Activated naive CD4-positive, alpha-beta T cell treated with anti-CD3 and anti-CD28 coated beads, Interleukin-2, amount 10 ng/mL, durations not matched to agents 7 days and 5 days (primary cell): ENCODE results near the gene IFT80.
A peak's percentile ranks its signal among the peaks of the same experiment; 100 is the strongest.
"Not testable (repeated sequence)": the region's sequence is repeated elsewhere in the genome, so short reads cannot be mapped to it uniquely, and the experiment has no call there.

ENCODE experiments used
- CTCF ChIA-PET: fragments of 350-600 bp; sonication (Branson Sonifier 250); formaldehyde crosslinking; loops from one replicate; lab custom pipeline; 2021; ENCODE audit warnings: antibody characterized with exemption; lab: Charles Lee
- DNase-seq: peaks from one replicate; pipeline ENCODE4 v3.0.0-alpha.2; 2020
- H3K27ac Mint-ChIP-seq: one replicate; pipeline ENCODE4 v1.8.0; 2021; ENCODE audit warnings: mild to moderate bottlenecking, moderate library complexity, mixed read lengths
- H3K27me3 Mint-ChIP-seq: one replicate; pipeline ENCODE4 v1.8.0; 2021; ENCODE audit warnings: mild to moderate bottlenecking, mixed read lengths
- H3K36me3 Mint-ChIP-seq: one replicate; pipeline ENCODE4 v1.8.0; 2021; ENCODE audit warnings: mixed read lengths
- H3K4me1 Mint-ChIP-seq: one replicate; pipeline ENCODE4 v1.8.0; 2021; ENCODE audit warnings: mixed read lengths
- H3K4me3 Mint-ChIP-seq: one replicate; pipeline ENCODE4 v1.8.0; 2021; ENCODE audit warnings: mild to moderate bottlenecking, moderate library complexity, mixed read lengths
- H3K9me3 Mint-ChIP-seq: one replicate; pipeline ENCODE4 v1.8.0; 2021; ENCODE audit warnings: mixed read lengths

IFT80 gene

GRCh38 chr3:160247766-160248165, 151.3 kb downstream of the IFT80 start:
- Mint-ChIP-seq H3K27ac (no peak overlapping the region), H3K36me3 (no peaks in the 10 kb centered on the region), H3K27me3 (peaks cover 12% of the 10 kb centered on the region), H3K4me1 (no peaks in the 10 kb centered on the region), H3K4me3 (no peak overlapping the region), H3K9me3 (no peaks in the 10 kb centered on the region)
- DNase-seq, result no peak
- CTCF ChIA-PET, result no interaction called here

- no peak overlapping the region for H3K27ac Mint-ChIP-seq
- no peak for DNase-seq
- H3K36me3 Mint-ChIP-seq, result no peaks in the 10 kb centered on the region
- CTCF ChIA-PET, result no interaction called here
- H3K4me1 Mint-ChIP-seq, result no peaks in the 10 kb centered on the region
- H3K9me3 Mint-ChIP-seq, result no peaks in the 10 kb centered on the region
- H3K4me3 Mint-ChIP-seq, result no peak overlapping the region
- H3K27me3 Mint-ChIP-seq, result peaks cover 21% of the 10 kb centered on the region
Observed at GRCh38 chr3:160245261-160245800, 153.7 kb downstream of the IFT80 start.

- H3K27ac Mint-ChIP-seq, H3K4me1 Mint-ChIP-seq, CTCF ChIA-PET, DNase-seq, H3K4me3 Mint-ChIP-seq, H3K36me3 Mint-ChIP-seq, H3K9me3 Mint-ChIP-seq: not testable (repeated sequence)
- H3K27me3 Mint-ChIP-seq, result peaks cover 37% of the 10 kb centered on the region
Observed at GRCh38 chr3:160240719-160241118, 158.3 kb downstream of the IFT80 start.

- Mint-ChIP-seq H3K27me3 (peaks cover 40% of the 10 kb centered on the region), H3K36me3 (no peaks in the 10 kb centered on the region), H3K4me1 (no peaks in the 10 kb centered on the region), H3K9me3 (no peaks in the 10 kb centered on the region), H3K4me3 (no peak overlapping the region), H3K27ac (no peak overlapping the region)
- CTCF ChIA-PET, result no interaction called here
- DNase-seq, result no peak
Observed at GRCh38 chr3:160232014-160232413, 167.0 kb downstream of the IFT80 start.

GRCh38 chr3:160227419-160227818, 171.6 kb downstream of the IFT80 start:
- Mint-ChIP-seq H3K36me3 (no peaks in the 10 kb centered on the region), H3K4me1 (peaks cover 18% of the 10 kb centered on the region), H3K27ac (no peak overlapping the region), H3K4me3 (no peak overlapping the region), H3K27me3 (peaks cover 66% of the 10 kb centered on the region), H3K9me3 (no peaks in the 10 kb centered on the region)
- DNase-seq, result no peak
- CTCF ChIA-PET, result no interaction called here

- Mint-ChIP-seq H3K4me3 (peak overlapping the region; percentile 75), H3K36me3 (no peaks in the 10 kb centered on the region), H3K9me3 (no peaks in the 10 kb centered on the region), H3K4me1 (peaks cover 18% of the 10 kb centered on the region), H3K27me3 (peaks cover 68% of the 10 kb centered on the region), H3K27ac (no peak overlapping the region)
- CTCF ChIA-PET, result interaction anchor here (1.3 to 2.1 kb wide), 2 partner anchors 11 to 236 kb away, joined by 4 to 5 read pairs; no protein-coding TSS in a partner anchor
- peak; percentile 23 for DNase-seq
Observed at GRCh38 chr3:160226026-160226907, 172.8 kb downstream of the IFT80 start.

GRCh38 chr3:160225176-160226025, 173.6 kb downstream of the IFT80 start, which contains the start of gene C3orf80:
Gene C3orf80 (plus strand): TSS chr3:160225422. CDS start chr3:160225636, 214 bp downstream.
- DNase-seq, result peak; percentile 65
- CTCF ChIA-PET, result interaction anchor here (0.7 to 2.1 kb wide), 3 partner anchors 8 to 235 kb away, joined by 4 to 5 read pairs (median 4); no protein-coding TSS in a partner anchor
- Mint-ChIP-seq H3K4me1 (peaks cover 18% of the 10 kb centered on the region), H3K9me3 (no peaks in the 10 kb centered on the region), H3K4me3 (peak within 1 kb of the TSS; percentile 75), H3K27ac (no peak within 1 kb of the TSS), H3K36me3 (no peaks in the 10 kb centered on the region), H3K27me3 (peaks cover 72% of the 10 kb centered on the region)

GRCh38 chr3:160224811-160225175, 174.2 kb downstream of the IFT80 start:
- CTCF ChIA-PET, result interaction anchor here (1.3 to 2.1 kb wide), 2 partner anchors 13 to 234 kb away, joined by 4 to 5 read pairs; no protein-coding TSS in a partner anchor
- Mint-ChIP-seq H3K27me3 (peaks cover 72% of the 10 kb centered on the region), H3K36me3 (no peaks in the 10 kb centered on the region), H3K9me3 (no peaks in the 10 kb centered on the region), H3K4me1 (peaks cover 18% of the 10 kb centered on the region), H3K4me3 (peak overlapping the region; percentile 65), H3K27ac (no peak overlapping the region)
- DNase-seq, result no peak

GRCh38 chr3:160224256-160224655, 174.8 kb downstream of the IFT80 start:
- peaks cover 69% of the 10 kb centered on the region for H3K27me3 Mint-ChIP-seq
- no peak overlapping the region for H3K27ac Mint-ChIP-seq
- DNase-seq, result no peak
- CTCF ChIA-PET, result interaction anchor here (1.2 kb wide), 1 partner anchor 61 kb away, joined by 4 read pairs; no protein-coding TSS in a partner anchor
- H3K36me3 Mint-ChIP-seq, result no peaks in the 10 kb centered on the region
- H3K9me3 Mint-ChIP-seq, result no peaks in the 10 kb centered on the region
- no peak overlapping the region for H3K4me3 Mint-ChIP-seq
- H3K4me1 Mint-ChIP-seq, result peaks cover 18% of the 10 kb centered on the region

GRCh38 chr3:160221019-160221418, 178.0 kb downstream of the IFT80 start:
- CTCF ChIA-PET, result interaction anchor here (1.0 to 1.9 kb wide), 2 partner anchors 10 to 58 kb away, joined by 3 to 8 read pairs; no protein-coding TSS in a partner anchor
- no peak overlapping the region for H3K27ac Mint-ChIP-seq
- H3K4me3 Mint-ChIP-seq, result no peak overlapping the region
- no peak for DNase-seq
- no peaks in the 10 kb centered on the region for H3K36me3 Mint-ChIP-seq
- peaks cover 67% of the 10 kb centered on the region for H3K27me3 Mint-ChIP-seq
- H3K9me3 Mint-ChIP-seq, result no peaks in the 10 kb centered on the region
- H3K4me1 Mint-ChIP-seq, result peaks cover 12% of the 10 kb centered on the region

- CTCF ChIA-PET, result interaction anchor here (1.0 to 1.9 kb wide), 2 partner anchors 10 to 57 kb away, joined by 3 to 8 read pairs; no protein-coding TSS in a partner anchor
- Mint-ChIP-seq H3K9me3 (no peaks in the 10 kb centered on the region), H3K36me3 (no peaks in the 10 kb centered on the region), H3K27me3 (peaks cover 63% of the 10 kb centered on the region), H3K27ac (no peak overlapping the region), H3K4me3 (no peak overlapping the region), H3K4me1 (peaks cover 11% of the 10 kb centered on the region)
- no peak for DNase-seq
Observed at GRCh38 chr3:160220038-160220437, 179.0 kb downstream of the IFT80 start.

- no peak overlapping the region for H3K4me3 Mint-ChIP-seq
- peaks cover 46% of the 10 kb centered on the region for H3K27me3 Mint-ChIP-seq
- no peaks in the 10 kb centered on the region for H3K9me3 Mint-ChIP-seq
- no peaks in the 10 kb centered on the region for H3K4me1 Mint-ChIP-seq
- no peak overlapping the region for H3K27ac Mint-ChIP-seq
- DNase-seq, result no peak
- no peaks in the 10 kb centered on the region for H3K36me3 Mint-ChIP-seq
- CTCF ChIA-PET, result no interaction called here
Observed at GRCh38 chr3:160218136-160218535, 180.9 kb downstream of the IFT80 start.

GRCh38 chr3:160217675-160218074, 181.3 kb downstream of the IFT80 start:
- no peaks in the 10 kb centered on the region for H3K9me3 Mint-ChIP-seq
- peaks cover 44% of the 10 kb centered on the region for H3K27me3 Mint-ChIP-seq
- H3K4me3 Mint-ChIP-seq, result no peak overlapping the region
- H3K36me3 Mint-ChIP-seq, result no peaks in the 10 kb centered on the region
- DNase-seq, result no peak
- CTCF ChIA-PET, result interaction anchor here (0.6 kb wide), 1 partner anchor 288 kb away, joined by 3 read pairs; no protein-coding TSS in a partner anchor
- no peak overlapping the region for H3K27ac Mint-ChIP-seq
- H3K4me1 Mint-ChIP-seq, result no peaks in the 10 kb centered on the region

GRCh38 chr3:160213191-160213590, 185.8 kb downstream of the IFT80 start:
- CTCF ChIA-PET, result interaction anchor here (1.2 to 2.8 kb wide), 2 partner anchors 50 to 181 kb away, joined by 4 to 8 read pairs; no protein-coding TSS in a partner anchor
- Mint-ChIP-seq H3K27ac (no peak overlapping the region), H3K4me3 (no peak overlapping the region), H3K9me3 (no peaks in the 10 kb centered on the region), H3K4me1 (no peaks in the 10 kb centered on the region), H3K36me3 (no peaks in the 10 kb centered on the region), H3K27me3 (peaks cover 42% of the 10 kb centered on the region)
- DNase-seq, result no peak
